ENCODE measurements around the gene PIK3R5.

DNA sequence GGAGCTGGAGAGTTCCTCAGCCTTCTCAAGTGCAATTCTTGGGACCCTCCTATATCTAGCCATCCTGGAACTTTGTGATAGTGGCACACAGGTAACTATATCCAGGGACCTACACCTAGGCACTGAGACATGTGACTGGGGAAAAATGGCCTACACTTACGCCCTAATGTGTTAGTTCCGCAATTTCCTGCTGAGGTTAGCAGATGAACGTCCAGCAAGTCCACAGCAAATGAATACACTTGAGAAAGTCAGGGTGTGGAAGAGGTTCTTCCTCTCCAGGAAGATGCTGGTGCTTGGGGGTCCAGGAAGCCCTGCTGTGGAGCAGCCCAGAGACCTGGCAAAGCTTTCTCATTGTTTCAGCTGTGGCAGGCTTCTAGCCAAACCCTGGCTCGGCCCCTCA, 20.8 kb downstream of the PIK3R5 start:
- TF ChIP-seq, protein P1, sequence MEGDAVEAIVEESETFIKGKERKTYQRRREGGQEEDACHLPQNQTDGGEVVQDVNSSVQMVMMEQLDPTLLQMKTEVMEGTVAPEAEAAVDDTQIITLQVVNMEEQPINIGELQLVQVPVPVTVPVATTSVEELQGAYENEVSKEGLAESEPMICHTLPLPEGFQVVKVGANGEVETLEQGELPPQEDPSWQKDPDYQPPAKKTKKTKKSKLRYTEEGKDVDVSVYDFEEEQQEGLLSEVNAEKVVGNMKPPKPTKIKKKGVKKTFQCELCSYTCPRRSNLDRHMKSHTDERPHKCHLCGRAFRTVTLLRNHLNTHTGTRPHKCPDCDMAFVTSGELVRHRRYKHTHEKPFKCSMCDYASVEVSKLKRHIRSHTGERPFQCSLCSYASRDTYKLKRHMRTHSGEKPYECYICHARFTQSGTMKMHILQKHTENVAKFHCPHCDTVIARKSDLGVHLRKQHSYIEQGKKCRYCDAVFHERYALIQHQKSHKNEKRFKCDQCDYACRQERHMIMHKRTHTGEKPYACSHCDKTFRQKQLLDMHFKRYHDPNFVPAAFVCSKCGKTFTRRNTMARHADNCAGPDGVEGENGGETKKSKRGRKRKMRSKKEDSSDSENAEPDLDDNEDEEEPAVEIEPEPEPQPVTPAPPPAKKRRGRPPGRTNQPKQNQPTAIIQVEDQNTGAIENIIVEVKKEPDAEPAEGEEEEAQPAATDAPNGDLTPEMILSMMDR (IDR thresholded peaks at IDR 0.05), result no peak
- no peak for TF ChIP-seq POLR2A (IDR thresholded peaks at IDR 0.05)
- peak in 1 of 2 donors; percentile 30 for TF ChIP-seq EP300 (IDR thresholded peaks at IDR 0.05)

Measured in tibial nerve (tissue), 4 donors.